B cell (primary cell): ENCODE results near the gene INSIG1. TPM values are rescaled to one million over a fixed set of nuclear protein-coding genes. Genes with fewer than 3 reads are reported as not detected.
A peak's percentile ranks its signal among the peaks of the same experiment; 100 is the strongest.

Experiments used
- ATAC-seq: fragments of 200-7000 bp; cut with Tn5 transposase; one replicate; pipeline ENCODE4 v1.10.0; 2021; ENCODE audit warnings: low read depth, mild to moderate bottlenecking, moderate number of reproducible peaks, moderate library complexity
- CTCF ChIA-PET: fragments of 350-600 bp; sonication (Branson Sonifier 250); formaldehyde crosslinking; loops from one replicate; lab custom pipeline; 2021; ENCODE audit warnings: antibody characterized with exemption, inconsistent platforms; lab: Charles Lee
- POLR2A ChIA-PET: fragments of 350-600 bp; sonication (Branson Sonifier 250); formaldehyde crosslinking; loops from one replicate; lab custom pipeline; 2021; ENCODE audit warnings: antibody characterized with exemption; lab: Charles Lee
- DNase-seq: peaks from one replicate; pipeline ENCODE4 v3.0.0; 2013
- H2AFZ ChIP-seq: 2 replicates; pipeline ENCODE4 v1.6.1; 2012; ENCODE audit warnings: mild to moderate bottlenecking, low read depth, low read length; ENCODE audit not compliant: insufficient read depth, poor library complexity, severe bottlenecking
- H3K27ac ChIP-seq, 2 donors: 1 replicate in 1 of 2; 2 replicates in 1 of 2; pipeline ENCODE4 v1.5.1; 2012 to 2013; ENCODE audit warnings: low read length in 2 of 2, mild to moderate bottlenecking in 2 of 2, moderate library complexity in 1 of 2
- H3K27me3 ChIP-seq, 4 experiments: fragments of 200-600 bp in 1 of 4; sonication (generic) in 1 of 4; replicated peaks in 1 of 4; 1 replicate in 2 of 4; 2 replicates in 2 of 4; pipeline versions ENCODE4 v1.6.1 to v1.7.0; 2013 to 2016; ENCODE audit warnings: low read length in 3 of 4, mild to moderate bottlenecking in 2 of 4, mixed read lengths in 1 of 4, moderate library complexity in 1 of 4; ENCODE audit not compliant: insufficient read depth in 4 of 4, control insufficient read depth in 3 of 4; ENCODE audit errors: control extremely low read depth in 1 of 4
- H3K36me3 ChIP-seq, 2 experiments: replicated peaks in 1 of 2; 1 replicate in 1 of 2; 2 replicates in 1 of 2; pipeline versions ENCODE4 v1.6.1 to v1.7.1; 2013; ENCODE audit warnings: low read length in 1 of 2; ENCODE audit not compliant: insufficient read depth in 2 of 2, control insufficient read depth in 1 of 2; ENCODE audit errors: control extremely low read depth in 1 of 2, extremely low read depth in 1 of 2
- H3K4me1 ChIP-seq, 2 donors: fragments of 200-600 bp in 1 of 2; sonication (generic) in 1 of 2; 1 replicate in 1 of 2; 2 replicates in 1 of 2; pipeline versions ENCODE4 v1.5.1 to v1.6.1; 2013 to 2017; ENCODE audit warnings: low read length in 2 of 2; ENCODE audit not compliant: control insufficient read depth in 2 of 2, insufficient read depth in 2 of 2
- H3K4me2 ChIP-seq: replicated peaks from 2 replicates; pipeline ENCODE3; 2012; ENCODE audit warnings: mild to moderate bottlenecking, low read depth, low read length; ENCODE audit not compliant: poor library complexity, severe bottlenecking
- H3K4me3 ChIP-seq, 5 experiments: fragments of 200-600 bp in 1 of 5; sonication (generic) in 1 of 5; 1 replicate in 3 of 5; 2 replicates in 2 of 5; pipeline versions ENCODE4 v1.5.1 to v1.7.0; 2011 to 2016; ENCODE audit warnings: low read length in 4 of 5, mild to moderate bottlenecking in 4 of 5, low read depth in 2 of 5, control low read depth in 1 of 5, moderate library complexity in 1 of 5; ENCODE audit not compliant: insufficient read depth in 1 of 5; ENCODE audit errors: control extremely low read depth in 1 of 5, extremely low read depth in 1 of 5
- H3K79me2 ChIP-seq: fragments of 200-600 bp; sonication (generic); one replicate; pipeline ENCODE4 v1.6.0; 2016; ENCODE audit warnings: low read length; ENCODE audit not compliant: control insufficient read depth, insufficient read depth
- H3K9ac ChIP-seq: fragments of 200-600 bp; sonication (generic); 2 replicates; pipeline ENCODE4 v1.6.1; 2017; ENCODE audit warnings: mild to moderate bottlenecking, low read length, moderate library complexity
- H3K9me3 ChIP-seq, 3 donors: one replicate each; pipeline versions ENCODE4 v1.6.1 to v1.7.1; 2013; ENCODE audit warnings: low read length in 2 of 3; ENCODE audit not compliant: control insufficient read depth in 2 of 3, insufficient read depth in 1 of 3; ENCODE audit errors: control extremely low read depth in 1 of 3
- H4K20me1 ChIP-seq: 2 replicates; pipeline ENCODE4 v1.6.0; 2012; ENCODE audit warnings: mild to moderate bottlenecking, low read length; ENCODE audit not compliant: insufficient read depth, control insufficient read depth, poor library complexity, severe bottlenecking
- H3K27ac Mint-ChIP-seq: one replicate; pipeline ENCODE4 v1.8.0; 2021; ENCODE audit warnings: mixed read lengths
- H3K27me3 Mint-ChIP-seq: one replicate; pipeline ENCODE4 v1.8.0; 2021; ENCODE audit warnings: mixed read lengths
- H3K4me1 Mint-ChIP-seq: one replicate; pipeline ENCODE4 v1.8.0; 2021; ENCODE audit warnings: mixed read lengths
- H3K4me3 Mint-ChIP-seq: one replicate; pipeline ENCODE4 v1.8.0; 2021; ENCODE audit warnings: mixed read lengths
- H3K9me3 Mint-ChIP-seq: one replicate; pipeline ENCODE4 v1.8.0; 2022; ENCODE audit warnings: mixed read lengths; ENCODE audit not compliant: insufficient read depth
- CTCF ChIP-seq: fragments of 200-600 bp; IDR thresholded peaks from one replicate; pipeline ENCODE4 v1.8.0; 2022; ENCODE audit warnings: antibody characterized with exemption, mild to moderate bottlenecking
- EZH2 ChIP-seq: IDR thresholded peaks from 2 replicates; pipeline ENCODE4 v1.6.1; 2012; ENCODE audit warnings: borderline replicate concordance, low read depth, mild to moderate bottlenecking, moderate library complexity, low read length; ENCODE audit not compliant: insufficient read depth, poor library complexity, severe bottlenecking
- WGBS: methylation state at CpG from one replicate; pipeline ENCODE4 v1.1.5; 2013; ENCODE audit warnings: missing lambda C conversion rate; ENCODE audit not compliant: insufficient coverage; 5-methylcytosine and 5-hydroxymethylcytosine counted together
- intact Hi-C: fragments of 100-400 bp; cut with micrococcal nuclease; formaldehyde crosslinking; loops from one replicate; pipeline ENCODE4 v1.10.0; 2022
- polyA plus RNA-seq: library from polyadenylated mRNA; depleted of rRNA; stranded (reverse); fragments of >200 nt; gene quantifications from 2 replicates; pipeline ENCODE4 v1.2.3, GENCODE V29; 2012
- total RNA-seq, 2 donors: library from RNA; stranded (reverse); fragments of 120-200 nt in 1 of 2; gene quantifications; 1 replicate in 1 of 2; 2 replicates in 1 of 2; pipeline versions ENCODE4 v1.2.3 to v1.2.4, GENCODE V29; 2013 to 2022

Gene INSIG1
- total and polyA plus RNA-seq, 2 donors (not counting 1 experiment from before 2014, with no cell fraction given) = 32.2 to 56.2 TPM

GRCh38 chr7:155283565-155284194 is 14.0 kb upstream of the INSIG1 start:
- POLR2A ChIA-PET = no interaction called here
- H3K4me3 ChIP-seq = no peak overlapping the region
- no peak overlapping the region for H3K4me2 ChIP-seq
- H3K27ac Mint-ChIP-seq = no peak overlapping the region
- H3K4me3 Mint-ChIP-seq = no peak overlapping the region
- ATAC-seq = no peak
- peaks cover 0 to 7% (median 0%) of the 10 kb centered on the region in 3 donors for H3K9me3 ChIP-seq
- TF ChIP-seq CTCF = no peak
- no peak for TF ChIP-seq EZH2
- peaks cover 38% of the 10 kb centered on the region for H3K4me1 Mint-ChIP-seq
- H3K27me3 ChIP-seq = no peaks in the 10 kb centered on the region
- no peak overlapping the region for H3K9ac ChIP-seq
- no peaks in the 10 kb centered on the region for H4K20me1 ChIP-seq
- H3K36me3 ChIP-seq = no peaks in the 10 kb centered on the region
- WGBS = 22% methylated on average over 1 of the region's 2 CpGs
- no peak overlapping the region for H3K27ac ChIP-seq
- H2AFZ ChIP-seq = no peak overlapping the region
- H3K79me2 ChIP-seq = no peaks in the 10 kb centered on the region
- peaks cover 31% of the 10 kb centered on the region for H3K27me3 Mint-ChIP-seq
- H3K4me1 ChIP-seq = peaks cover 23 to 58% of the 10 kb centered on the region in 2 donors
- CTCF ChIA-PET = no interaction called here
- H3K9me3 Mint-ChIP-seq = no peaks in the 10 kb centered on the region
- intact Hi-C loops = no loop called here
- DNase-seq = no peak

- Histone ChIP-seq H3K79me2 (no peaks in the 10 kb centered on the region), H2AFZ (no peak overlapping the region), H3K27me3 (no peaks in the 10 kb centered on the region), H3K9ac (no peak overlapping the region), H3K4me1 (peaks cover 23 to 58% of the 10 kb centered on the region in 2 donors), H3K4me3 (peak overlapping the region in 1 of 5 experiments; percentile 20), H3K36me3 (no peaks in the 10 kb centered on the region), H3K4me2 (no peak overlapping the region), H3K27ac (no peak overlapping the region), H3K9me3 (peaks cover 0 to 7% (median 0%) of the 10 kb centered on the region in 3 donors), H4K20me1 (no peaks in the 10 kb centered on the region)
- WGBS = 95% methylated on average over 6 of the region's 10 CpGs
- Mint-ChIP-seq H3K4me3 (no peak overlapping the region), H3K27ac (no peak overlapping the region), H3K27me3 (peaks cover 27% of the 10 kb centered on the region), H3K4me1 (peaks cover 38% of the 10 kb centered on the region), H3K9me3 (no peaks in the 10 kb centered on the region)
- ATAC-seq (no peak), DNase-seq (no peak)
- intact Hi-C loops = no loop called here
- ChIA-PET CTCF (no interaction called here), POLR2A (no interaction called here)
- TF ChIP-seq EZH2 = no peak
- no peak for TF ChIP-seq CTCF
Measured at GRCh38 chr7:155284496-155285274, 13.0 kb upstream of the INSIG1 start.
